Amniotic epithelial cell (primary cell): ENCODE data around the gene EEA1.
A peak's percentile ranks its signal among the peaks of the same experiment; 100 is the strongest.
"Not testable (repeated sequence)": the region's sequence is repeated elsewhere in the genome, so short reads cannot be mapped to it uniquely, and the experiment has no call there.

Experiments used
- DNase-seq: peaks from one replicate; pipeline ENCODE4 v3.0.0-alpha.2; 2010; ENCODE audit warnings: low read depth

Gene EEA1

GRCh38 chr12:92749691-92750090 lies 179.4 kb downstream of the EEA1 start:
- DNase-seq, result not testable (repeated sequence)

GRCh38 chr12:92747151-92747550 lies 181.9 kb downstream of the EEA1 start:
- DNase-seq, result no peak

DNA sequence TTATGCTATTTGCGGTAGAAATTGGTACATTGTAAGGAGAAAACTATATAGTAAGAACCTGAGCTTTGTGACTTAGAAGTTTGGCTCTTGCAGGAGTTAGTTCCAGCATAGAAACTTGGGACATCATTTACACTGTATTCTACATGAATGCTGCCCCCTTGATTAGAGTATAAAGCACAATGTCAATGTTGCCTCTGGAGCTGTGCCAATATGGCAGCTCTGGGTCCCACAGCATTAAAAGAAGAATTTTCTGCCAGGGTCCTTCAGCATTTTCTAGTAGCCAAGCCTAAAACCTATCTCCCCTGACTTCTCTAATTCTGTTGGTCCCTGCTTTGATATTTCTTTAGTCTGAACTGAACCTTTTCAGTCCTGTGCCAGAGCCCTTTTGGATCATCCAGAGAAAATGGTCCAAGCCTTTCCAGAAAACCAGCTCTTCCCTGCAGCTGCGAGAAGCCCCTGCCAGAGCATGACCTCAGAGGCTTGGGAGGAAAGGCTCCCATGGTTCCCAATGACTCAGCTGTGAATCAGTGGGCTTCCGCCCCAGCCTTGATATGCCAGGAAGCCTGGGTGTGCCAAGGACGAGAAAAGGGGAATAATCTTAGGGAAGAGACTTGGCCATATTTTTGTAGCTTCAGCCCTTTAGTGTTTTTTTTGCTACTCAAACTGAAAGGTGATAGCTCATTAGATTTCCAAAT lies 183.1 kb downstream of the EEA1 start:
- DNase-seq, result peak; percentile 92

DNA sequence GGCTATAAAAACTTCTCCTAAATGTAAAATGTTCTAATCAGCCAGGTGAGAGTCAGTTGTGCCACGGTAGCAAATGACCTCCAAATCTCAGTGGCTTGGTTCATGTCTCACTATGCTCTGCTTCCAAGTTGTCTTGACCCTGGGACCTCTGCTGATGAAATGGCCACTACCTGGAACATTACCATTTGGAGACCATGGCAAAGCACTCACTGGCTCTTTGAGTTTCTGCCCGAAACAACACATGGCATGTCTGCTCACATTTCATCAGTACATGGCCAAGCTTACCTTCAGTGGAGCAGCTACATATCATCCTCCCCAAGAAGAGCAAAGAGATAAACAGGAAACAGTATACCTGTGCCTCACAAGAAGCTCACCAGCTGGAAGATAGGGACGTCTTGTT lies 186.1 kb downstream of the EEA1 start:
- no peak for DNase-seq

DNA sequence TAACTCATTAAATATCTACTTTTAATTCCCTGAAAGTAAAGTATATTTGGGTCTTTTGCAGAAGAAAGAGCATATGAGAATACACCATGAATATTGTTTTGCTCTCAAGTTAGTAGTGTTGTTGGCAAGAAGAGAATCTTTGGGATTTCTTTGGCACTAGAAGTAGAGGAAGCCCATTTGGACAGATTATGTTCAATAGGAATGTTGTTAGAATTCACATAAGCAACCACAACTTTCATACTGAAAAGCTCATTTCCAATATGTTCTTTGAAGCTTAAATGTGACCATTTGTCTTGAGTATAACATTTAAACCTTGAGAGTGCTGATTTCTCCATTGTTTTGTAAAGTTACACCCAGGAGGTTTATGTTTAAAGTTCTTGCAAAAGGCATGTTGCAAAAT lies 188.7 kb downstream of the EEA1 start:
- no peak for DNase-seq

DNA sequence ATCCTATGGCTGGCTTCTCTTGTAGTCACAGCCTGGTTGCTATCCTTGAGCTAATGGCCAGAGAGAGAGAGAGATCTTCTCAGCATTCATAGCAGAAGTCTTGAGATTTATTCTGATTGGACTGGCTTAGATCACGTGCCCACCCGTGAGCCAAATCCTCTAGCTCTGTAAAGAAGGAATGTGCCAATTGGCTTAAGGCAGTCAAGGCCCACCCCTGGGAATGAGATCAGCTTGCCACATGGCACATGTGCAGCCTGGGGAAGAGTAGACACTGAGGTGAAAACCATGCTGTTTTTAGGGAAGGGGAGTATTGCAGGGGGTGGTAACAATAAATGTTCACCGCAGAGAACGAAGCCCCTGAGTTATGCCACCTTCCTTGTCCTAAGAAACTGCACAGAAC lies 190.0 kb downstream of the EEA1 start:
- peak; percentile 22 for DNase-seq

- no peak for DNase-seq
Observed at GRCh38 chr12:92737855-92738850, 190.9 kb downstream of the EEA1 start.

GRCh38 chr12:92736605-92737004 lies 192.5 kb downstream of the EEA1 start:
- no peak for DNase-seq

- DNase-seq, result peak; percentile 71
Observed at GRCh38 chr12:92735131-92735721, 193.9 kb downstream of the EEA1 start.

GRCh38 chr12:92733661-92734060 lies 195.4 kb downstream of the EEA1 start:
- DNase-seq, result no peak

- DNase-seq, result no peak
Observed at GRCh38 chr12:92733181-92733580, 195.9 kb downstream of the EEA1 start.

DNA sequence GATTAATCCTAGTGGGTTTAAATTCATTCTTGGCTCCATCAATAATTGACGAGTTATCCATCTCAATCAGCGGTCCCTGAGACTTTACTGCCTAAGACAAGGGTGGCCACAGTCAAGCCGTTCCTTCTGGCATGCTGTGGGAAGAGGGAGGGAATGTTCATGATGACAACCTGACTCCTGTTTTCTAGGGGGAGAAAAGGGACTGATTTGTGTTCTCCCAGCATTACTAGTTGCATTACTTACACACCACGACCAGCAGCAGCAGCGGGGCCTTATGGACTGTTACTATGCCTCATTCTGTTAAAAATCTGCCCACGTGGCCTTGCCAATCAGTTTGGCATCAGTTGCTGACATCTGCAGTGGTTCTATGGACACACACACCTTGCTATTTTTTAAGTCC lies 196.4 kb downstream of the EEA1 start:
- no peak for DNase-seq

DNA sequence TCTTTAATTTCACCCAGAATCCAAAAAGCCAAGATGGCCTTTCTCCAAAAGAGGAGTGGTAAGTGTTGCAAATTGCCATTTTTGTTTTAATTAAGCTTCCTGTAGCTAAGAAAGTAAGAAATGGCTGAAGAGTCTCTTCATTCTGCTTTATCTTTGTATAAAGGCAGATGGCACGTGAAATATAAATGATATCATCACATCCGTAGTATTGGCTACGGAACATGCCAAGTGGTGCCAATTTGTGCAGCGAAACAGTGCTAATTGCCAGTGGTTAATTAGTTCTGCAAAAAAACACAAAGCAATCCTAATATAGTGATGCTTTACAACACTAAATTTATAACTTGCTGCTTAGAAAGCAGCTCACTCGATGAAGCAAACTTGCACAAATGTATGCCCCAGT lies 196.9 kb downstream of the EEA1 start:
- DNase-seq, result no peak

DNA sequence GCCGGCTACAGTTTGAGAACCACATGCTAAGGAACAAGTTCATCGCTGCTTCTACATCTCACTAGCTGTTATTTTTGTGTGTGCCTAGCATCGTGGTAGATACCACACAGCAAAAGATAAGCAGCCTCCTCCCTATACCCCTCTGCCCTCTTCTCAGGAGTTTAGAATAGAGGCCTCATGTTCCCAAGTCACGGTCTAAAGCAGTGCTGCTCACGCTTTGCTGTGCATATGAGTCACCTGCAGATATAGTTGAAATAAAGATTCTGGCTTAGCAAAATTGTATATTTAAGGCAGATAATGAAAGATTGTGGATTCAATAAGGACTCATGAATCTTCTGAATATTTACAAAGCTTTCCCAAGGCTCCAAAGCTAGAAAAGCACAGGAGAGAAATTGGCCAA lies 198.3 kb downstream of the EEA1 start:
- no peak for DNase-seq

DNA sequence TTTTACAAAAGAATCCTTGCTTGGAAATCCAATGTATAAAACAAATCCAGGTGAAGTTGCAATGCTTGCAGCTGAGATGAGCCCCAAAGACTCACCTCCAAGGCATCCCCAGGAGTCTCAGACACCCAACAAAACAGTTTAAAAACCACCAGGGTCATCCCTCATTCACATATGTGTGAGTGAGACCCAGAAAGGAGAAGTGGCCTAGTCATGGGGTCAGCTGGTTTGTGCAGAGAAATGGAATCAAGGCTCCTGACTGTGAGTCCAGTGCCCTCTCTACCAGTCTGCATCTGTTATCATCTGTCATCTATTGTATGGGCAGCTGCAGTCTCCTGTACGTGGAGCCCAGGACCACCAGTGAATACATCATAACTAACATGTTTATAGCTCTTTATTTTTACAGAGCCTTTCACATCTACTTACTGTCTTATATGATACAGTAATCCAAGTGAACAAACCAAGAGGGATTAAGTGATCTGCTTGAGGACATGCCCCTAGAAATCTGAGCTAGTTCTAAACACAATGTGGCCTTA lies 199.3 kb downstream of the EEA1 start:
- no peak for DNase-seq

DNA sequence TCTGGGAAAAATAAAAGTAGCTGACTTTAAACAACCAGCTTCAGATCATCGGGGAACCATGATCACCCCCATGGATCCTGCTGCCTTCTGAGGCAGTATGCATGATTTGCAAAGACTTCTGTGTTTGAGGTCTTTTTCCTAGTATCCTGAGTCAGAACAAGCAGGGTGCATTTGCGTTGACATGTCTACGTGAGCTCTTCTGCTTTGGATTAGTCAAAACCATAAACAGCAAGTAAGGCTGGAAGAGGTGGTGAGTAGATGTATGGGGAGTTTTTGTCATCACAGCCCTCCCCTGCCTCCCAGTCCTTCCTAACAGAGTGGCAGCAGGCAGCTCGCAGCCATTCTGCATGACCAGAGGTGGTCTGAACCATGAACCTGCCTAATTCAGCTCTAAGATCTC lies 202.2 kb downstream of the EEA1 start:
- no peak for DNase-seq

GRCh38 chr12:92722897-92723296 lies 206.2 kb downstream of the EEA1 start:
- DNase-seq, result no peak

- no peak for DNase-seq
Observed at GRCh38 chr12:92721656-92722055, 207.4 kb downstream of the EEA1 start.

GRCh38 chr12:92721130-92721529 lies 208.0 kb downstream of the EEA1 start:
- DNase-seq, result peak; percentile 11
